H4 (cell line): ENCODE measurements around the gene IGSF9. TPM values are rescaled to one million over a fixed set of nuclear protein-coding genes. Genes with fewer than 3 reads are reported as not detected.

Experiments used
- total RNA-seq: library from RNA; depleted of rRNA; stranded (reverse); fragments of >200 nt; shearing (Covaris generic); gene quantifications from 2 replicates; pipeline ENCODE4 v1.2.3, GENCODE V29; 2014; rRNA removed

IGSF9 gene
- total RNA-seq, 1 experiment from 2014 or later, result 0.52 TPM

Other genes starting within 250 kb of the IGSF9 start
- not detected in 2 replicates for gene CRP, start 231.0 kb downstream of the IGSF9 start, total RNA-seq
- 11.0 and 14.8 TPM in 2 replicates for gene DUSP23, start 164.7 kb downstream of the IGSF9 start, total RNA-seq
- gene FCRL6, start 143.3 kb downstream of the IGSF9 start, total RNA-seq, result not detected in 2 replicates
- gene SLAMF8, start 118.7 kb downstream of the IGSF9 start, total RNA-seq, result 0.17 TPM in 1 of 2 replicates, not detected in the other
- gene VSIG8, start 83.0 kb downstream of the IGSF9 start, total RNA-seq, result 0.14 TPM in 1 of 2 replicates, not detected in the other
- gene CFAP45, start 45.4 kb downstream of the IGSF9 start, total RNA-seq, result 0.21 and 0.62 TPM in 2 replicates
- 444 and 497 TPM in 2 replicates for gene TAGLN2, start 20.1 kb downstream of the IGSF9 start, total RNA-seq
- 2.2 TPM in 1 of 2 replicates, not detected in the other for gene SLAMF9, start 8.6 kb upstream of the IGSF9 start, total RNA-seq
- gene PIGM, start 86.4 kb upstream of the IGSF9 start, total RNA-seq, result 6.0 and 6.3 TPM in 2 replicates
- gene KCNJ10, start 124.5 kb upstream of the IGSF9 start, total RNA-seq, result not detected in 2 replicates
- gene KCNJ9, start 135.9 kb upstream of the IGSF9 start, total RNA-seq, result not detected in 2 replicates
- gene IGSF8, start 153.0 kb upstream of the IGSF9 start, total RNA-seq, result 13.7 and 20.7 TPM in 2 replicates
- gene ATP1A2, start 170.1 kb upstream of the IGSF9 start, total RNA-seq, result 0.10 TPM in 1 of 2 replicates, not detected in the other
- not detected in 2 replicates for gene ATP1A4, start 206.0 kb upstream of the IGSF9 start, total RNA-seq
- gene CASQ1, start 245.0 kb upstream of the IGSF9 start, total RNA-seq, result 0.41 TPM in 1 of 2 replicates, not detected in the other